Dendritic cell treated with granulocyte-macrophage colony-stimulating factor and Interleukin-4, amounts not matched to agents 40 ng/mL and 50 ng/mL, for 4 days (primary cell): ENCODE measurements around the gene NUP210.

Experiments used
- H3K27ac Mint-ChIP-seq: one replicate; pipeline ENCODE4 v1.8.0; 2022; ENCODE audit warnings: mild to moderate bottlenecking, mixed read lengths
- H3K27me3 Mint-ChIP-seq: one replicate; pipeline ENCODE4 v1.8.0; 2022; ENCODE audit warnings: mild to moderate bottlenecking, mixed read lengths
- H3K36me3 Mint-ChIP-seq: one replicate; pipeline ENCODE4 v1.8.0; 2022; ENCODE audit warnings: low read depth, mixed read lengths
- H3K4me1 Mint-ChIP-seq: one replicate; pipeline ENCODE4 v1.8.0; 2022; ENCODE audit warnings: low read depth, mixed read lengths
- H3K4me3 Mint-ChIP-seq: one replicate; pipeline ENCODE4 v1.8.0; 2022; ENCODE audit warnings: mild to moderate bottlenecking, moderate library complexity, mixed read lengths
- H3K9me3 Mint-ChIP-seq: one replicate; pipeline ENCODE4 v1.8.0; 2022; ENCODE audit warnings: mixed read lengths
- intact Hi-C: fragments of 100-400 bp; cut with micrococcal nuclease; formaldehyde crosslinking; loops from one replicate; pipeline ENCODE4 v1.15.0; 2022

Gene NUP210

DNA sequence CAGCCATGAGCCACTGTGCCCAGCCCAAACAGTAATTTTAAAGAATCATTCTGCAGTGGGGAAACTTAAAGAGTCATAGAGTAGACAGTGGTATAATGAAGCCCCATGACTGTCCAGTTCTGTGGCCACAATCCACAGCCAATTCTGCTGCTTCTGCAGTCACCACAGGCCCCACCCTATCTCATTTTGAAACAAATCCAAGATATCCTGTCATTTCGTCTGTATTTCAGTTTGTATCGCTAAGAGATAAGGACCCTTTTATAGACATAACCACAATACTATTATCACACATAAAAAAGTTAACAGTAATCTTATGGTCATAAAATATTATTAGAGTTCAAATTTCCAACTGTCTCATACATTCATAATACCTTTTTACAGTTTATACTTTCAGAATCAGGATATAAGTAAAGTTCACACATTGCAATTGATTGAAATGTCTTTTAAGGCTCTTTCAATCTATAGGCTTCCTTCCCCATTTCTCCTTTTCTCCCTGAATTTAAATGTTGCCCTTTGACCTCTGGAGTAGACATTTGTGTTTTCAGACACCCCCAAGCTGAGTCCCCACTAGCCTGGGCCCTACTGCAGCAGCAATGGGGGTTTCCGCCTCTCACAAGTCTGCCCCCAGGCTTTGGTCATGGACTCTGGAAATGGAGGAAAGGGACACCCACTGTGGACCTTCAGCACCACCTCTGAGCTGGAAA is 4.2 kb upstream of the NUP210 start:
- Mint-ChIP-seq H3K9me3 (no peaks in the 10 kb centered on the region), H3K4me1 (peaks cover 13% of the 10 kb centered on the region), H3K36me3 (no peaks in the 10 kb centered on the region), H3K27me3 (no peaks in the 10 kb centered on the region), H3K27ac (no peak overlapping the region), H3K4me3 (no peak overlapping the region)
- intact Hi-C loops: no loop called here

DNA sequence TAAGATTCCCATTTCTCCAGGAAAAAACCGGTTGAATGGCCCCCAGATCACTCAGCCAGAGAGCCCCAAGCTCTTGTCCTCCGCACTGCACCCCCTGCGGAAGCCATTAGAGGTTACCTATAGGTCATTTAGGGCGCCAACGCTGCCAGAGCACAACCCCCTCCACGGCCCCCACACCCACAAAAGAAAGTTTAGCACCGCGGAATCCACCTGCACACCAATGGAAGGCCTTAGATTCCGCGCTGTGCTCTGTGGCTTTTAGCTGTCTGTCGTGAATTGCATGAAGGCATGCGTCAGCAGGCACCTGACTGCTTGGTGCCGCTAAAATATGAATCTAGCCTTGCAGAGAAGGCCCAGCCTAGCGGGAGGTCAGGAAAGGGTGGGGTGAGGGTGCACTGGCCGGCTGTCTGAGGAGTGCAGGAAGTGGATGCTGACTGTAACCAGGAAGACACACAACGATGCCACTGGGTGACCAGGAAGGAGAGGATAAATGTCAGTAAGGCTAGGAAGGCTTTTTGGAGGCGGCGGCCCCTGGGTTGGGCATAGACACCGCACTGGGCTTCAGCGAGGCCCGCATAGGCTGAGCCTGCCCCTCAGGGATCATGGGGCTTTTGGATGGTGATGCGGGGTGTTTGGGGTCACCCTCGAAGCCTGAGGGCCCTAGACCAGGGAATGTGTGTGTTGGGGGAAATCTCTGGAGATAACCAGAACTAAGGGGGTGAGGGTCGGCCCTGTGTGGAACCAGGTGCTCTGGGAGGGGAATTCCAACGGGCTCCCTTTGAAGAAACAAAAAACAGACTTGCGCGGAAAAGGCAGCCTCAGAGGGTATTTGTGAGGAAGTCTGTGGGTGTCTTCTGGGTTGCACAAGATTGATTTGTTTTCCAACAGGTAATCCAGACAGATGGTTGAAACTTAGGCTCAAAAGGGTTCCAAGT is 976 bp upstream of the NUP210 start:
- intact Hi-C loops: no loop called here
- H3K4me1 Mint-ChIP-seq: peaks cover 43% of the 10 kb centered on the region

DNA sequence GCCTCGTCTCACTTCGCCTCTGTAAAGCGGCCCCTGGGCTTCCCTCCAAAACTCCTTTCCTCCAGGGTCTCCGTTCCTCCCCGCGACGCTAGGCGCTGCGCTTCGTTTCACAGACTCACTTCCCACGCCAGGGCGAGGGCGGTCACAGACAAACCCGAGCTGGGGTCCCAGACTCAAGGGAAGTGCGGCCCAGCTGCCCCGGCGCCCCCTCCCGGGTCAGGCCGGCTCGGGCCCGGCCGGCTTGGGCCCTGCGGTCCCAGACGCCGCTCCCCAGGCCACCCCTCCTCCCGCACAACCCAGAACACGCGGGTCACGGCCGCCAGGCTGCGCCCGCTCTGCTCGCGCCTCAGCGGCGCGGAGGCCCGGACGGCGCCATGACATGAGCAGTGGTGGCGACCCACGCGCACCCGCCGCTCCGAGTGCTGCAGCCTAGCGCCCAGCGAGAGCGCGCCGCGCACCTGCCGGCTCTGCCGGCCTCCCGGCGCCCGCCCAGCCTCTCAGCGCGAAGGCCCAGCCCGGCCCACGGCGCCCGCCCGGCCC is 547 bp downstream of the NUP210 start:
- intact Hi-C loops: no loop called here
- peaks cover 59% of the 10 kb centered on the region for H3K4me1 Mint-ChIP-seq

More for the DNA sequence above, 976 bp upstream of the NUP210 start:
- H3K27ac Mint-ChIP-seq: peak overlapping the region; percentile 88
- peak overlapping the region; percentile 81 for H3K4me3 Mint-ChIP-seq
- peaks cover 6% of the 10 kb centered on the region for H3K36me3 Mint-ChIP-seq
- H3K27me3 Mint-ChIP-seq: no peaks in the 10 kb centered on the region
- H3K9me3 Mint-ChIP-seq: no peaks in the 10 kb centered on the region

GRCh38 chr3:13417166-13417947 is 2.8 kb downstream of the NUP210 start:
- Mint-ChIP-seq H3K27ac (no peak overlapping the region), H3K36me3 (peaks cover 6% of the 10 kb centered on the region), H3K9me3 (no peaks in the 10 kb centered on the region), H3K27me3 (no peaks in the 10 kb centered on the region), H3K4me1 (peaks cover 80% of the 10 kb centered on the region), H3K4me3 (no peak overlapping the region)
- intact Hi-C loops: no loop called here

More for the DNA sequence above, 547 bp downstream of the NUP210 start:
- Mint-ChIP-seq H3K9me3 (no peaks in the 10 kb centered on the region), H3K36me3 (peaks cover 6% of the 10 kb centered on the region), H3K4me3 (peak overlapping the region; percentile 83), H3K27me3 (no peaks in the 10 kb centered on the region), H3K27ac (peak overlapping the region; percentile 86)

- intact Hi-C loops: no loop called here
- peaks cover 82% of the 10 kb centered on the region for H3K4me1 Mint-ChIP-seq
- H3K27ac Mint-ChIP-seq: peak overlapping the region; percentile 91
- no peaks in the 10 kb centered on the region for H3K9me3 Mint-ChIP-seq
- H3K36me3 Mint-ChIP-seq: peaks cover 6% of the 10 kb centered on the region
- H3K4me3 Mint-ChIP-seq: no peak overlapping the region
- no peaks in the 10 kb centered on the region for H3K27me3 Mint-ChIP-seq
These were observed 3.9 kb downstream of the NUP210 start for GRCh38 chr3:13415997-13416793.

DNA sequence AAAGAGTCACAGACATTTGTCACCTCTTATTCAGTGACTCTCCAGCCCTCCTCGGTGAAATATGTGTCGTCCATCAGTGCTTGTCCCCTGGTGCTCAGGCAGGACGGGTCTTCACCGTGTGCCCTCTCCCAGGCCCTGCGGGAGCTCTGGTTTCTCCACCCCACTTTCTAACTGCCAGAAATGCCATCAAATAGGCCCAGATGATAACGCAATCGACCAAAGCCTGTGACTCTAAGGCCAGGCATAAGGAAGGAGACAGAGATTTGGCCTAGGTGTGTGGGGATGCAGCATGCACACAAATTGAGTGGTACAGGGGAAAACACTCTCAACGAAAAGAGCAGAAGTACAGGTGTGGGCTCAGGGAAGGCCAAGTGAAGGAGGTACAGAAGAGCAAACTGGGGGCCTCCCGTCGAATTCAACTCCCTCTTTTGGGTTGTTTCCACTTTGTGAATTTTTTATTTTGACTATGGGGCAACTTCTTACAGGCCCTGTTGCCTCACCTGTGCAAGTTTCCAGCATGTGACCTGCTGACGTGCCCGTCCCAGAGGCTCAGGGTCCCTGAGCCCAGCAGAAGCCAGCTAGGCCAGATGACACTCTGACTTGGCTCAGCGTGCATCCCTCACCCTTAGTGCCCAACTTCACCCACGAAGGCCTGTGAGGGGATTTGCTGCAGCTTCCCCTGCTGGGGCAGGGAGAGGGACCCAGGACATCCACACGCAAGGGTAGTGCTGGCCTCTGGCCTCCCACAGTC is 4.7 kb downstream of the NUP210 start:
- intact Hi-C loops: no loop called here

GRCh38 chr3:13414040-13414729 is 5.9 kb downstream of the NUP210 start:
- peaks cover 73% of the 10 kb centered on the region for H3K4me1 Mint-ChIP-seq
- H3K27ac Mint-ChIP-seq: peak overlapping the region; percentile 91
- peak overlapping the region; percentile 65 for H3K4me3 Mint-ChIP-seq
- H3K9me3 Mint-ChIP-seq: peaks cover 1% of the 10 kb centered on the region
- H3K36me3 Mint-ChIP-seq: peaks cover 6% of the 10 kb centered on the region
- intact Hi-C loops: loop anchor here (1.0 to 5.0 kb wide), 2 partner anchors 37 to 67 kb away; no protein-coding TSS in a partner anchor
- H3K27me3 Mint-ChIP-seq: no peaks in the 10 kb centered on the region

More for the DNA sequence above, 4.7 kb downstream of the NUP210 start:
- H3K4me3 Mint-ChIP-seq: no peak overlapping the region
- peak overlapping the region; percentile 91 for H3K27ac Mint-ChIP-seq
- peaks cover 6% of the 10 kb centered on the region for H3K36me3 Mint-ChIP-seq
- no peaks in the 10 kb centered on the region for H3K9me3 Mint-ChIP-seq
- peaks cover 76% of the 10 kb centered on the region for H3K4me1 Mint-ChIP-seq
- H3K27me3 Mint-ChIP-seq: no peaks in the 10 kb centered on the region

DNA sequence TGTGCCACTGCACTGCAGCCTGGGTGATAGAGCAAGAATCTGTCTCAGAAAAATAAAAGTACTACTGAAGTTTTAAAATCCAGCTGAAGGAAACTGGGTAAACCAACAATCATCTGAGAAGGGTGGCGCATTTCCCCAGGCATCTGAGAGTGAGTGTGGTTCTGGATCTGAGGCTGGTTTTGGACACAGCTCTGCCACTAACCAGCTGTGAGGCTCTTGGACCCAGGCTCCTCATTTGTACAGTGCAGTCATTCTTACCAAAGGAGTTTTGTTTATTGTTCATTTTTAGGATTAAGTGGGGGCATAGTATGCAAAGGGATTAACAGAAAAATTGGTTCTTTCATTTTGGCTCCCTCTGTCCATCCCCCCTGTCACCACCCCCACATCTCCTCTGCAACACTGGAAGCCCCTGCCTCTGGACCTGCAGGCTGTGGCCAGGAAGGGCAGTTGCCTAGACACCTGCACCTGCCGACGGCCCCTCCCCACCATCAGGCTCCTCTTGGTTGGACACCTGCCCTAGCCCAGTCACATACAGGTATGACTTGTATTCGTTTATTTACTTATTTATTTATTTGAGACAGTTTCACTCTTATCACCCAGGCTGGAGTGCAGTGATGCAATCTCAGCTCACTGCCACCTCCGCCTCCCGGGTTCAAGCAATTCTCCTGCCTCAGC is 8.8 kb downstream of the NUP210 start:
- H3K27me3 Mint-ChIP-seq: no peaks in the 10 kb centered on the region
- H3K9me3 Mint-ChIP-seq: peaks cover 21% of the 10 kb centered on the region
- peaks cover 60% of the 10 kb centered on the region for H3K4me1 Mint-ChIP-seq
- peaks cover 20% of the 10 kb centered on the region for H3K36me3 Mint-ChIP-seq
- H3K27ac Mint-ChIP-seq: no peak overlapping the region
- H3K4me3 Mint-ChIP-seq: no peak overlapping the region
- intact Hi-C loops: loop anchor here (5.0 kb wide), 1 partner anchor 64 kb away; no protein-coding TSS in a partner anchor

GRCh38 chr3:13408890-13409289 is 11.2 kb downstream of the NUP210 start:
- no peak overlapping the region for H3K4me3 Mint-ChIP-seq
- H3K36me3 Mint-ChIP-seq: peaks cover 18% of the 10 kb centered on the region
- peaks cover 21% of the 10 kb centered on the region for H3K9me3 Mint-ChIP-seq
- H3K27ac Mint-ChIP-seq: no peak overlapping the region
- peaks cover 52% of the 10 kb centered on the region for H3K4me1 Mint-ChIP-seq
- intact Hi-C loops: no loop called here
- no peaks in the 10 kb centered on the region for H3K27me3 Mint-ChIP-seq

DNA sequence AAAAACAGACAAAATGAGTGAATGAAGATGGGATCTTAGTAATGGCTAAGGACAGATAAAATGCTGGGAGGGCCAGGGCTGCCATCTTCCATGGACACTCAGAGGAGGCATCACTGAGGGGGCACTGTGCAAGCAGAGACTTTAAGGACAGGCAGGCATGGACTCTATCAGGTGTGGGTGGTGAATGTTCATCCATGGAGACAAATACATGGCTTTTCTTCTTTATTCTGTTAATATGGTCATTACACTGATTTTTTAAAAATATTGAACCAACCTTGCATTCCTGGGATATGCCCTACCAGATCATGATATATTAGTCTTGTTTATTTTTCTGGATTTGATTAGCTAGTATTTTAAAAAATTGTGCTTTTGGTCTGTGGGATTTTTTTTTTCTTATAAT is 12.2 kb downstream of the NUP210 start:
- Mint-ChIP-seq H3K27ac (no peak overlapping the region), H3K36me3 (peaks cover 18% of the 10 kb centered on the region)
- intact Hi-C loops: no loop called here

DNA sequence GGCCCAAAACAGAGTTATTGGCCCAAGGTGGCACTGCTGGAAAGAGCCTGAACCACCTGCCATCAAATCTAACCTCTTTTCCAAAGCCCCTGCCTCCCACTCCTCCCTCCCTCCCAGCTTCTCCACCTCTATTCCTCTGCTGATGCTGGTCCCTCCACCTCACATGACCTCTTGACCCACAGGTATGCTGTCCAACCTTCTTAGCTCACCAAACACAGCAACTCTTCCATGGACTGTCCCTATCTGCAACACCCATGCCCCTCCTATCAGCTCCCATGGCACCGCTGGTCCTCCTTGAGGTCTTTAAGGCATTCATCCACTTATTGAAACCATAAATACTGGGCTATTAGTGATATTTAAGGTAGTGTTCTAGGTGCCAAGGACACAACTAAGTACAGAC is 12.6 kb downstream of the NUP210 start:
- Mint-ChIP-seq H3K27me3 (no peaks in the 10 kb centered on the region), H3K4me3 (no peak overlapping the region), H3K27ac (no peak overlapping the region), H3K9me3 (peaks cover 21% of the 10 kb centered on the region), H3K4me1 (peaks cover 44% of the 10 kb centered on the region), H3K36me3 (peaks cover 18% of the 10 kb centered on the region)
- intact Hi-C loops: no loop called here

More for the DNA sequence above, 12.2 kb downstream of the NUP210 start:
- peaks cover 47% of the 10 kb centered on the region for H3K4me1 Mint-ChIP-seq
- H3K4me3 Mint-ChIP-seq: no peak overlapping the region
- no peaks in the 10 kb centered on the region for H3K27me3 Mint-ChIP-seq
- H3K9me3 Mint-ChIP-seq: peaks cover 21% of the 10 kb centered on the region
